GM12878 (cell line): ENCODE data around the gene NFYC.

Experiments
- CHD2 ChIP-seq: IDR thresholded peaks from 2 replicates; pipeline ENCODE4 v1.6.1; 2011; ENCODE audit warnings: low read depth, low read length, improper control_type of control experiment, borderline replicate concordance
- CREB1 ChIP-seq: IDR thresholded peaks from 2 replicates; pipeline ENCODE4 v1.6.1; 2012; ENCODE audit warnings: low read depth, mild to moderate bottlenecking, inconsistent platforms
- CTCF ChIP-seq, 3 experiments: IDR thresholded peaks in 2 of 3; conservative IDR thresholded peaks in 1 of 3; 2 replicates each; pipeline ENCODE4 v1.5.1; 2011; ENCODE audit warnings: low read depth in 3 of 3, low read length in 3 of 3, mild to moderate bottlenecking in 3 of 3, control low read depth in 2 of 3, moderate library complexity in 2 of 3, inconsistent platforms in 1 of 3, mixed read lengths in 1 of 3; ENCODE audit not compliant: control insufficient read depth in 2 of 3, insufficient read depth in 1 of 3; ENCODE audit errors: extremely low read depth in 1 of 3
- POLR2A ChIP-seq: IDR thresholded peaks from 2 replicates; pipeline ENCODE4 v1.6.1; 2011; ENCODE audit warnings: low read depth, mild to moderate bottlenecking, low read length

- TF ChIP-seq CREB1 (no peak), POLR2A (no peak), CHD2 (no peak), CTCF (IDR thresholded peaks at IDR 0.05 in 2 of 3, conservative IDR thresholded peaks at IDR 0.05 in 1 of 3; ENCODE audit: control insufficient read depth in 2 of 3, extremely low read depth in 1 of 3, insufficient read depth in 1 of 3, low read depth in 3 of 3, low read length in 3 of 3) (no peak)
These were observed 97.8 kb downstream of the NFYC start for GRCh38 chr1:40789342-40789598.
